Transverse colon (tissue), 4 donors: ENCODE data around the gene MAN1B1.

Experiments used
- EP300 ChIP-seq: sonication (generic); formaldehyde crosslinking; IDR thresholded peaks from one replicate; pipeline ENCODE4 v1.6.1; 2017; ENCODE audit warnings: antibody characterized with exemption, low read depth
- POLR2A ChIP-seq: fragments of 450-650 bp; IDR thresholded peaks from one replicate; pipeline ENCODE4 v1.6.1; 2016; ENCODE audit warnings: antibody characterized with exemption, mild to moderate bottlenecking, moderate library complexity
- POLR2AphosphoS5 ChIP-seq, 3 donors: sonication (generic); formaldehyde crosslinking; IDR thresholded peaks; one replicate each; pipeline ENCODE4 v1.6.1; 2016; ENCODE audit warnings: antibody characterized with exemption in 3 of 3
- TF ChIP-seq, protein P1 (sequence below), 5 experiments: fragments of 200-600 bp in 3 of 5; fragments of 450-650 bp in 2 of 5; sonication (generic) in 3 of 5; IDR thresholded peaks; 1 replicate in 2 of 5; 2 replicates in 3 of 5; pipeline ENCODE4 v1.5.1; 2016 to 2017; ENCODE audit warnings: antibody characterized with exemption in 5 of 5, inconsistent platforms in 3 of 5, mild to moderate bottlenecking in 2 of 5, moderate library complexity in 1 of 5

DNA sequence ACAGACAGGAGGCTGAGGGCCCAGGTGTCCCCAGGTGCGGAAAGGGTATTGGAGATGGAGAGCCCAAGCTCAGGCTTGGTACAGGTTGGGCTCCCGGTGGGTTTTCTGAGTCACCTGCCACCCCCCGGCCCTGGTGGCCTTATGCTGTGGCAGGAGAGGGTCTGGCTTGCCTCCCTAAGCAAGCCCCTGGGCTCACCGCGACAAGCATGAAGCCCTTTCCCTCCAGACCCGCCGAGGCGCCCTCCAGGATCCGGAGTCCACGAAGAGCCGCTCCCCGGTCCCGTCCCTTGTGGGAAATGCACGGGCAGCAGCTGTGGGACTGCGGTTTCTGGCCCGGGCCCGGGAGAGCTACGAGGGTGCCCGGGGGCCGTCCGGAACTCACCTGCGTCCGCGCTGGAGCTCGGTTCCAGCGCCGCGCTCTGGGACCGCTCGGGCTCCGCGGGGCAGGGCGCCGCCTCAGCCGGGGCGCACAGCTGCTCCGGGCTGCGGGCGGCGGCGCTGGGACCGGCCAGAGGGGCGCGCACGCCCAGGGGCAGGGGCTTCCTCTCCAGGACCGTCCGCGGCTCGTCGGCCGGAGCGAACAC is 17.2 kb upstream of the MAN1B1 start:
- TF ChIP-seq, protein P1, sequence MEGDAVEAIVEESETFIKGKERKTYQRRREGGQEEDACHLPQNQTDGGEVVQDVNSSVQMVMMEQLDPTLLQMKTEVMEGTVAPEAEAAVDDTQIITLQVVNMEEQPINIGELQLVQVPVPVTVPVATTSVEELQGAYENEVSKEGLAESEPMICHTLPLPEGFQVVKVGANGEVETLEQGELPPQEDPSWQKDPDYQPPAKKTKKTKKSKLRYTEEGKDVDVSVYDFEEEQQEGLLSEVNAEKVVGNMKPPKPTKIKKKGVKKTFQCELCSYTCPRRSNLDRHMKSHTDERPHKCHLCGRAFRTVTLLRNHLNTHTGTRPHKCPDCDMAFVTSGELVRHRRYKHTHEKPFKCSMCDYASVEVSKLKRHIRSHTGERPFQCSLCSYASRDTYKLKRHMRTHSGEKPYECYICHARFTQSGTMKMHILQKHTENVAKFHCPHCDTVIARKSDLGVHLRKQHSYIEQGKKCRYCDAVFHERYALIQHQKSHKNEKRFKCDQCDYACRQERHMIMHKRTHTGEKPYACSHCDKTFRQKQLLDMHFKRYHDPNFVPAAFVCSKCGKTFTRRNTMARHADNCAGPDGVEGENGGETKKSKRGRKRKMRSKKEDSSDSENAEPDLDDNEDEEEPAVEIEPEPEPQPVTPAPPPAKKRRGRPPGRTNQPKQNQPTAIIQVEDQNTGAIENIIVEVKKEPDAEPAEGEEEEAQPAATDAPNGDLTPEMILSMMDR (IDR thresholded peaks at IDR 0.05) = no peak
- no peak for TF ChIP-seq EP300
- no peak for TF ChIP-seq POLR2AphosphoS5 (IDR thresholded peaks at IDR 0.05)
- TF ChIP-seq POLR2A = no peak
